Stimulated activated CD4-positive, alpha-beta T cell treated with anti-CD3 and anti-CD28 coated beads, Interleukin-1b, Interleukin-23, amount 100 ng/mL, for 1 hour (primary cell): Measurements from ENCODE around the gene CYP3A4.
"Not testable (repeated sequence)": the region's sequence is repeated elsewhere in the genome, so short reads cannot be mapped to it uniquely, and the experiment has no call there.

Source experiments
- DNase-seq, 2 donors: peaks; one replicate each; pipeline ENCODE4 v3.0.0-alpha.2; 2020; ENCODE audit warnings: low read depth in 2 of 2

Gene CYP3A4

GRCh38 chr7:99723201-99723600 is 60.8 kb downstream of the CYP3A4 start:
- DNase-seq: not testable (repeated sequence)

- no peak for DNase-seq
Measured at GRCh38 chr7:99720800-99721595, 63.0 kb downstream of the CYP3A4 start.

DNA sequence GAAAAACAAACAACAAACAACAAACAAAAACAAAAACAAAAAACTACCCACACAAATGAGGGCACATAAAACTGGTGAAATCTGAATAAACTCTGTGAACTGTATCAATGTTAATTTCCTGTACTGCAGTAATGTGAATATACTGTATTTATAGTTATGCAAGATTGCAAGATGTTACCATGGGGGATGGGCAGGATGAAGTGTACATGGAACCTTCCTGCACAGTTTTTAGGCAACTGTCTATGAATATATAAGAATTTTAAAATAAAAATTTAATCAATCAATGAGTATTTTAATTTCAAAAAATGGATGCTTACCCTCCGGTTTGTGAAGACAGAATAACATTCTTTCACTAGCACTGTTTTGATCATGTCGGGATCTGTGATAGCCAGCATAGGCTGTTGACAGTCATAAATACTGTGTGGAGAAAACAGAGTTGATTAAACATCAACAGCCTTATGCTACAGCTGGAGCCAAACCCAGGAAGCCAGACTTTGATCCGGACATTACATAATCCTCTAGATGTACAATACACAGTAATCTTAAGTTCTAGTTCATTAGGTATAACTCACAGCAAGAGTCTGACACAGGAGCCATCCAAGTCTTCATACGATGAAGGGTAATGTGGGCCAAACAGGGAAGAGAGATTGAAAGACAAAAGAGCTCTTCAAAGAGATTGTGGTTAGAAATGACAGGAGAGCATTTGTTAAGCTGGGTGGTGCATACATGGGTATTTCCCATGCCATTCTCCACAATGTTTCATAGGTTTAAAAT is 63.8 kb downstream of the CYP3A4 start:
- no peak for DNase-seq

GRCh38 chr7:99713995-99714570 is 69.9 kb downstream of the CYP3A4 start:
- DNase-seq: no peak

GRCh38 chr7:99709838-99710578 is 74.0 kb downstream of the CYP3A4 start:
- DNase-seq: no peak

DNA sequence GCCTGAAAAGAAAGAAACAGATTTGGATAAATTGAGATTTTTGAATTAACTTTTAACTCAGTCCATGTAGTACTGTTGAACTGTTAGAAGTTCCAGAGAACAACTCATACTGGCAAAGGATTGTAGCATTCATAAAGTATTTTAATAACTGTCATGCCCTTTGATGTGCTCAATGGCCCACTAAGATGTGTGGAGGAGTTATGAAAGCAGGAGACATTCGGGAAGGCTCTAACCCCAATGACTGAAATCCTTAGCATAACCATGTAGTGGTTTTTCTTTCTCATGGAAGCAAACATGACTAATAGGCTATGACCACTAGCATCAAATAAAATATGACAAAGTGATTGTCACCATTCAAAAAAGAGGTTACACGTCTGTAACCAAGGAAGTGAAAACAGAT is 74.7 kb downstream of the CYP3A4 start:
- DNase-seq: no peak

- DNase-seq: no peak
Measured at GRCh38 chr7:99707096-99707495, 76.9 kb downstream of the CYP3A4 start.
